Heart right ventricle (tissue), 16 donors: ENCODE measurements around the gene GBP7. TPM values are rescaled to one million over a fixed set of nuclear protein-coding genes. Genes with fewer than 3 reads are reported as not detected.

ENCODE experiments used
- ATAC-seq, 8 donors: fragments of 200-7000 bp; cut with Tn5 transposase; one replicate each; pipeline ENCODE4 v1.9.1; 2020; ENCODE audit warnings: mild to moderate bottlenecking in 8 of 8, moderate library complexity in 8 of 8, moderate number of reproducible peaks in 1 of 8
- DNase-seq, 2 donors: peaks; one replicate each; pipeline ENCODE4 v3.0.0-alpha.2; 2020
- H3K27ac ChIP-seq, 10 donors: fragments of 200-600 bp; sonication (generic) in 2 of 10; one replicate each; pipeline versions ENCODE4 v1.5.0 to v1.8.0; 2020 to 2022; ENCODE audit warnings: mild to moderate bottlenecking in 3 of 10
- H3K27me3 ChIP-seq, 7 donors: fragments of 200-600 bp; one replicate each; pipeline ENCODE4 v1.8.0; 2021 to 2022; ENCODE audit warnings: mild to moderate bottlenecking in 2 of 7
- H3K36me3 ChIP-seq, 9 donors: fragments of 200-600 bp; sonication (generic) in 1 of 9; one replicate each; pipeline versions ENCODE4 v1.5.0 to v1.8.0; 2020 to 2022; ENCODE audit warnings: mild to moderate bottlenecking in 2 of 9
- H3K4me1 ChIP-seq, 9 donors: fragments of 200-600 bp; sonication (generic) in 1 of 9; one replicate each; pipeline versions ENCODE4 v1.5.0 to v1.8.0; 2020 to 2022; ENCODE audit warnings: mild to moderate bottlenecking in 4 of 9
- H3K4me3 ChIP-seq, 10 donors: fragments of 200-600 bp; sonication (generic) in 2 of 10; one replicate each; pipeline versions ENCODE4 v1.5.0 to v1.8.0; 2020 to 2022; ENCODE audit warnings: mild to moderate bottlenecking in 7 of 10, moderate library complexity in 2 of 10
- H3K9me3 ChIP-seq, 11 donors: fragments of 200-600 bp in 10 of 11; sonication (generic) in 2 of 11; one replicate each; pipeline versions ENCODE4 v1.5.0 to v1.8.0; 2013 to 2022; ENCODE audit warnings: mild to moderate bottlenecking in 2 of 11, control low read depth in 1 of 11, moderate library complexity in 1 of 11
- WGBS, 2 donors: extraction: QIAGEN DNeasy Blood & Tissue Kit; methylation state at CpG; one replicate each; pipeline ENCODE4 v1.1.7; 2013; ENCODE audit warnings: inconsistent platforms in 1 of 2; 5-methylcytosine and 5-hydroxymethylcytosine counted together
- intact Hi-C, 10 donors: fragments of 100-400 bp; cut with DNase I; formaldehyde crosslinking; loops; one replicate each; pipeline versions ENCODE4 v1.11.1 to v1.14.2; 2022
- polyA plus RNA-seq, 2 donors: library from polyadenylated mRNA; stranded (reverse); fragments of 200-250 nt; gene quantifications; one replicate each; pipeline ENCODE4 v1.2.3, GENCODE V29; 2013
- total RNA-seq, 10 donors: library from RNA; stranded (reverse); fragmentation: NEBNext Ultra II Directional in 3 of 10; extraction: Animal tissue kit (Norgen Biotek cat#: 25700) in 3 of 10; gene quantifications; one replicate each; pipeline versions ENCODE4 v1.2.1 to v1.2.4, GENCODE V29; 2021 to 2023
- TF ChIP-seq, protein P1 (sequence below), 9 donors: fragments of 200-600 bp; sonication (generic) in 2 of 9; IDR thresholded peaks; one replicate each; pipeline versions ENCODE4 v1.5.0 to v1.8.0; 2021 to 2022; ENCODE audit warnings: antibody characterized with exemption in 9 of 9, mild to moderate bottlenecking in 5 of 9, moderate library complexity in 1 of 9
- donor health status: Arrhythmogenic right ventricular cardiomyopathy.
- donor health status: ischemic (EF 13 %, LVEDD 7.1; RV severe dilation, severe dysfunction).
- donor health status: healthy with polysubstance abuse.
- donor health status: DM: no; HTN: yes; CAD: no.
- donor health status: DM: no; HTN: no; CAD: no.
- donor health status: ischemic (EF 25% LVEDD 6.9; RV normal size, moderate dysfunction).
- donor health status: ischemic (EF 25% LVEDD 5.7; RV mildly dilated, moderate dysfunction).
- donor health status: healthy.
- donor health status: DM: yes; HTN: yes; CAD: no.
- donor health status: Ischemic cardiomyopathy.
- donor health status: ischemic (EF 35%, LVEDD 5.7; RV mildly dilated, moderate dysfunction).
- donor health status: nonischemic (EF 11% LVEDD 7.7; RV severe dilation, severe dysfunction).
- donor health status: DM: yes; HTN: yes; CAD: no.
- donor health status: PGD.
- donor health status: ischemic (EF 29% LVEDD 5.4; RV normal size, mild dysfunction).
- donor health status: nonischemic (EF 23%, LVEDD 6.1; RV moderate dilation, normal function).

Gene GBP7
- total and polyA plus RNA-seq, 12 donors: 0.17 to 0.42 TPM; not detected in 10

DNA sequence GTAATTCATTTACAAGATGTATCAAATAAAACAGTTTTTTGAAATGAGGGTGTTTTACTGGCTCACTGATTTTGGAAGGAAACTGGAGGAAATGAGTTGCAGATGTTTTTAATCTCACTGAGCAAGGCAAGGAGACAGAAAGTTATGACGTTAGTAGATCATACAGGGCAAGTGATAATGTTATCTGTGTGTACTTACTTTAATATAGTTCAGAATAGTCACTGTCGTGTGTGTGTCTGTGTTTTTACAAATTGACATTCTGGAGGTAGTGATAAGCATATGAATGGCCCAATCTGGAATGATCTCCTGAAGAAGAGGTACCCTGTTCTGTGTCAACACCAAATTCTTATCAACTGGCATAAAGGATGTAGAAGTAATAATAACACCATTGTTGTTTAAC is 24.9 kb upstream of the GBP7 start:
- DNase-seq (no peak), ATAC-seq (peak in 5 of 8 donors; percentile 29 to 66 (median 54))
- H3K27me3 ChIP-seq: no peaks in the 10 kb centered on the region
- TF ChIP-seq, protein P1, sequence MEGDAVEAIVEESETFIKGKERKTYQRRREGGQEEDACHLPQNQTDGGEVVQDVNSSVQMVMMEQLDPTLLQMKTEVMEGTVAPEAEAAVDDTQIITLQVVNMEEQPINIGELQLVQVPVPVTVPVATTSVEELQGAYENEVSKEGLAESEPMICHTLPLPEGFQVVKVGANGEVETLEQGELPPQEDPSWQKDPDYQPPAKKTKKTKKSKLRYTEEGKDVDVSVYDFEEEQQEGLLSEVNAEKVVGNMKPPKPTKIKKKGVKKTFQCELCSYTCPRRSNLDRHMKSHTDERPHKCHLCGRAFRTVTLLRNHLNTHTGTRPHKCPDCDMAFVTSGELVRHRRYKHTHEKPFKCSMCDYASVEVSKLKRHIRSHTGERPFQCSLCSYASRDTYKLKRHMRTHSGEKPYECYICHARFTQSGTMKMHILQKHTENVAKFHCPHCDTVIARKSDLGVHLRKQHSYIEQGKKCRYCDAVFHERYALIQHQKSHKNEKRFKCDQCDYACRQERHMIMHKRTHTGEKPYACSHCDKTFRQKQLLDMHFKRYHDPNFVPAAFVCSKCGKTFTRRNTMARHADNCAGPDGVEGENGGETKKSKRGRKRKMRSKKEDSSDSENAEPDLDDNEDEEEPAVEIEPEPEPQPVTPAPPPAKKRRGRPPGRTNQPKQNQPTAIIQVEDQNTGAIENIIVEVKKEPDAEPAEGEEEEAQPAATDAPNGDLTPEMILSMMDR (IDR thresholded peaks at IDR 0.05): no peak
- intact Hi-C loops: loop anchor here in 1 of 10 donors (10.0 kb wide), 1 partner anchor 64 kb away; no protein-coding TSS in a partner anchor
- peak overlapping the region in 8 of 10 donors; percentile 14 to 93 (median 79) for H3K27ac ChIP-seq
- no peak overlapping the region for H3K4me3 ChIP-seq
- peaks cover 0 to 44% (median 37%) of the 10 kb centered on the region in 9 donors for H3K4me1 ChIP-seq
- WGBS, 2 donors: 3 to 4% methylated on average over 2 of the region's 2 CpGs
- H3K9me3 ChIP-seq: peaks cover 0 to 17% (median 12%) of the 10 kb centered on the region in 11 donors
- peaks cover 0 to 14% (median 0%) of the 10 kb centered on the region in 9 donors for H3K36me3 ChIP-seq

DNA sequence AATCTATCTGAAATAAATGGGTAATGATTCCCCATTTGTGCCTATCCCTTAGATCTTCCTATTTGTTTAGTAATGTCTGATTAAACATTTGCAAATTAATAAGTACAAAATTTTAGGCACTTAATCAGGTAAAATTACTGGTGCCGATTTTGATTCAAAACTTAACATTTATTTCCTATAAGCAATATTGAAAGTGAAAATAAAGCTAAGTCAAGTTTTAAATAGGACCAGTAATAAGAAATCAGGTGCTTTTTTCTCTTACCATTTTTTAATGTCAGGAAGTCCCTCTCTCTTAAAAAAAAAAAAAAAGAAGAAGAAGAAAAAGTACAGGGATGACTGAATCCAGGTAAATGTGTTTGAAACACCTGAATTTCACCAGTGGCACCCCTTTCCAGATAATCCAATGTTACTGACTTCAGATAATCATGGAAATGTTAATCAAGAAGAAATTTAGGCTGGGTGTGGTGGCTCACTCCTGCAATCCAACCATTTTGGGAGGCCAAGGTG is 23.8 kb upstream of the GBP7 start:
- H3K27ac ChIP-seq: peak overlapping the region in 9 of 10 donors; percentile 74 to 93 (median 87)
- WGBS, 2 donors: 43 to 52% methylated on average over 1 of the region's 1 CpG
- peak overlapping the region; percentile 51 to 72 (median 62) for H3K4me3 ChIP-seq
- ATAC-seq: no peak
- no peak for DNase-seq
- no peaks in the 10 kb centered on the region for H3K27me3 ChIP-seq
- peaks cover 0 to 55% (median 44%) of the 10 kb centered on the region in 9 donors for H3K4me1 ChIP-seq
- peaks cover 0 to 6% (median 3%) of the 10 kb centered on the region in 11 donors for H3K9me3 ChIP-seq
- peaks cover 0 to 25% (median 2%) of the 10 kb centered on the region in 9 donors for H3K36me3 ChIP-seq
- TF ChIP-seq, protein P1 (IDR thresholded peaks at IDR 0.05): no peak
- intact Hi-C loops: loop anchor here in 6 of 10 donors (2.0 to 10.0 kb wide), 8 partner anchors 53 to 195 kb away; no protein-coding TSS in a partner anchor

DNA sequence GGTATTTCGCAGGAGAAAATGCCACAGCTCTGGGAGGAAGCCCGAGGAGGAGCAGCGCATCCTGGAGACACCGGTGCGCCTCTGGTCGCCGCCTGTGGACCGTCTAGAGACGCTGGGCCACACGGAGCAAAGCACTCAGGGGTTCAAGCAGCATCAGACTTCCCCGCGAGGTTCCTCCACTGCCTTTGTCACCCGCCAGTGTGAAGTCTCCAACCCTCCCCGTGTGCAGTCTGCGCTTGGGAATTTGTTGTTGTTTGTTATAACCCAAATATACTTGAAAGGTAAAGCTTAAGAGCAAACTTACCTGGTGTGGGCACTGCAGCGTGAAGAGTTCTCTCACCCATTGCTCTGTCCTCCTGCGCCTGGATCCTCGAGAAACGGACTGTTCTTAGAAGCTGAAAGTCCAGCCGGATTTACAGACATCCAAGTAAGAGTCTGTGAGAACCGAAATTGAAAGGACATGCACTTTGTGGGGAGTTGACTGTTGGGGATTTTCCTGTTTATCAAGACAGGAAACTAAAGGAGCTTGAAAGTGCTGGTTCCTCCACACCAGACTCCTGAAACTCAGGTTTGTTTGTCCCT is 22.8 kb upstream of the GBP7 start, which contains the start of gene GBP4:
Gene GBP4 (minus strand): TSS at position 452 of the 582 bp plus-strand sequence. CDS start 108 bp downstream, at position 344.
- WGBS, 2 donors: 5 to 8% methylated on average over 21 of the region's 21 CpGs
- TF ChIP-seq, protein P1 (IDR thresholded peaks at IDR 0.05): no peak
- DNase-seq (peak; percentile 37 to 53), ATAC-seq (peak; percentile 71 to 89 (median 82))
- H3K9me3 ChIP-seq: no peaks in the 10 kb centered on the region
- peaks cover 0 to 63% (median 47%) of the 10 kb centered on the region in 9 donors for H3K4me1 ChIP-seq
- peak within 1 kb of the TSS; percentile 9 to 93 (median 86) for H3K27ac ChIP-seq
- H3K36me3 ChIP-seq: peaks cover 0 to 35% (median 4%) of the 10 kb centered on the region in 9 donors
- peak within 1 kb of the TSS; percentile 51 to 72 (median 62) for H3K4me3 ChIP-seq
- no peaks in the 10 kb centered on the region for H3K27me3 ChIP-seq
- intact Hi-C loops: loop anchor here in 6 of 10 donors (2.0 to 10.0 kb wide), 7 partner anchors 54 to 194 kb away; no protein-coding TSS in a partner anchor

DNA sequence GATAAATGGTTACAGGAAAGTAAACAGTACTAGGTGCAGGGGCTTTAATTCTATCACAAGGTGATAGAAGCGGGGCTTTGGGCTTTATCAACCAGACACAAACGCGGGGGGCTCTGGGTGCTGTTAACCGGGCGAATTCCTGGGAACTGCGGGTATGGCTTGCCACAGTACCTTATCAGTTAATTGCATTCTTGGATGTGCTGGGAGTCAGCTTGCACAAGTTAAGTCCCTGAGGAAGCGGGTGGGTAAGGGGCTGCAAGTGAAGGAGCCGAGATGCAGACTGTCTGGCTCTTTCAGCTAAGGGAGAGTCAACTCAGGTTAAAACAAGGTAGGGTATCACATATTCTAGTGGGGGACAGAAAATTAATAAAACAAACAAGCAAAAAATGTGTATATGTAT is 22.3 kb upstream of the GBP7 start:
- intact Hi-C loops: loop anchor here in 6 of 10 donors (2.0 to 10.0 kb wide), 7 partner anchors 54 to 193 kb away; no protein-coding TSS in a partner anchor
- DNase-seq (no peak), ATAC-seq (peak in 3 of 8 donors; percentile 10 to 26 (median 11))
- TF ChIP-seq, protein P1 (IDR thresholded peaks at IDR 0.05): no peak
- Histone ChIP-seq H3K36me3 (peaks cover 0 to 40% (median 4%) of the 10 kb centered on the region in 9 donors), H3K4me1 (peaks cover 0 to 66% (median 47%) of the 10 kb centered on the region in 9 donors), H3K9me3 (no peaks in the 10 kb centered on the region), H3K27ac (peak overlapping the region; percentile 9 to 93 (median 86)), H3K27me3 (no peaks in the 10 kb centered on the region), H3K4me3 (peak overlapping the region; percentile 51 to 72 (median 62))
- WGBS, 2 donors: 3% methylated on average over 8 of the region's 8 CpGs
